ENCODE data around the gene ZNF583. TPM values are rescaled to one million over a fixed set of nuclear protein-coding genes. Genes with fewer than 3 reads are reported as not detected.

Gene ZNF583
- total RNA-seq, 4 donors from 2014 or later: 1.3 to 3.6 (median 3.3) TPM

DNA sequence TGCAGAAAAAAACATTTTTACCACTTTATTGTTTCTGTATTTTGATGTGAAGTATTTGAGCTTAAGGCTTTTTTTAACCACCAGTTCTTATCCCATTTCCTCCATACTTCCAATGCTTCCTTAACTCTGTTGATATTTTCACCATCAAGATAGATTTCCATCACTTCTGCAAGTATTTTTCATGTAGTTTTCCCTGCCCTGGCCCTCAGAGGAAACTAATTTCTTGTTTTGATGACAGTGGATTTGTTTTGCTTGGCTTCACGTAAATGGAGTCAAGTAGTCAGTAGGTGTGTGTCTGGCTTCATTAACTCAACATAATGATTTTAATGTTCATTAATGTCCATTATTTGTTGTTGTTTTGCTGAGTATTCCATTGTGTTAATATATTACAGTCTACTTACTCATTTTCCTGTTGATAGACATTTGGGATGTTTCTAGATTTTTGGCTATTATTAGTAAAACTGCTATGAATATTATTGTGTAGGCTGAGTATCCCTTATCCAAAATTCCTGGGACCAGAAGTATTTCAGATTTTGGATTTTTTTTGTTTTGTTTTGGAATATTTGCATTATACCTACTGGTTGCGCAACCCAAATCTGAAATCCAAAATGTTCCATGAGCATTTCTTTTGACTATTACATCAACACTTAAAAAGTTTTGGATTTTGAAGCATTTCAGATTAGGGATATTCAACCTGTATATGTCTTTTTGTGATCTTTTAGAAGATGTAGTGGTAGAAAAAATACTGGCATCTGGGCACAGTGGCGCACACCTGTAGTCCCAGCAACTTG, 34.1 kb upstream of the ZNF583 start:
- H3K27me3 ChIP-seq: no peaks in the 10 kb centered on the region
- TF ChIP-seq POLR2A (IDR thresholded peaks at IDR 0.05): no peak
- peaks cover 0 to 18% (median 0%) of the 10 kb centered on the region in 3 donors for H3K36me3 ChIP-seq
- H3K4me1 ChIP-seq: no peaks in the 10 kb centered on the region
- peaks cover 0 to 13% (median 0%) of the 10 kb centered on the region in 4 donors for H3K9me3 ChIP-seq
- H3K4me3 ChIP-seq: no peak overlapping the region
- no peak for DNase-seq
- H3K27ac ChIP-seq: no peak overlapping the region

DNA sequence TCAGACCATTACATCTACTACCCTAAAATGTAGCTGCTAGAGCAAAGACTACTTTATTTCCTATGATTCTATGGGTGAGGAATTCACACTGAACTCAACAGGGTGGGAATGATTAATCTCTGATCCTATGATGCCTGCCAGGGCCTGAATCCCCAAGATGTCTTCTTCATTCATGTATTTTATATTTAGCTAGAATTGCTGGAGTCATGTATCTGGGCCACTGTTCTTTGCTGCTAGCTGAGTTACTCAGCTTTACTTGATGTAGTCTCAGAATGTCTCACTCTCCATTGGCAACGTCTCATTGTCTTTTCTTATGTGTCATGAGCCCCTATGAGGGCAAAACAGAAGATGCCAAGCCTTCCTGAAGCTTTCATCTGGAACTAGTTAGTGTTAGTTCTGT, 31.9 kb upstream of the ZNF583 start:
- Histone ChIP-seq H3K27me3 (no peaks in the 10 kb centered on the region), H3K27ac (no peak overlapping the region), H3K4me3 (no peak overlapping the region), H3K9me3 (peaks cover 0 to 30% (median 1%) of the 10 kb centered on the region in 4 donors), H3K36me3 (peaks cover 0 to 40% (median 0%) of the 10 kb centered on the region in 3 donors), H3K4me1 (no peaks in the 10 kb centered on the region)
- no peak for DNase-seq
- TF ChIP-seq, protein P1, sequence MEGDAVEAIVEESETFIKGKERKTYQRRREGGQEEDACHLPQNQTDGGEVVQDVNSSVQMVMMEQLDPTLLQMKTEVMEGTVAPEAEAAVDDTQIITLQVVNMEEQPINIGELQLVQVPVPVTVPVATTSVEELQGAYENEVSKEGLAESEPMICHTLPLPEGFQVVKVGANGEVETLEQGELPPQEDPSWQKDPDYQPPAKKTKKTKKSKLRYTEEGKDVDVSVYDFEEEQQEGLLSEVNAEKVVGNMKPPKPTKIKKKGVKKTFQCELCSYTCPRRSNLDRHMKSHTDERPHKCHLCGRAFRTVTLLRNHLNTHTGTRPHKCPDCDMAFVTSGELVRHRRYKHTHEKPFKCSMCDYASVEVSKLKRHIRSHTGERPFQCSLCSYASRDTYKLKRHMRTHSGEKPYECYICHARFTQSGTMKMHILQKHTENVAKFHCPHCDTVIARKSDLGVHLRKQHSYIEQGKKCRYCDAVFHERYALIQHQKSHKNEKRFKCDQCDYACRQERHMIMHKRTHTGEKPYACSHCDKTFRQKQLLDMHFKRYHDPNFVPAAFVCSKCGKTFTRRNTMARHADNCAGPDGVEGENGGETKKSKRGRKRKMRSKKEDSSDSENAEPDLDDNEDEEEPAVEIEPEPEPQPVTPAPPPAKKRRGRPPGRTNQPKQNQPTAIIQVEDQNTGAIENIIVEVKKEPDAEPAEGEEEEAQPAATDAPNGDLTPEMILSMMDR (IDR thresholded peaks at IDR 0.05): no peak
- no peak for TF ChIP-seq POLR2A (IDR thresholded peaks at IDR 0.05)

DNA sequence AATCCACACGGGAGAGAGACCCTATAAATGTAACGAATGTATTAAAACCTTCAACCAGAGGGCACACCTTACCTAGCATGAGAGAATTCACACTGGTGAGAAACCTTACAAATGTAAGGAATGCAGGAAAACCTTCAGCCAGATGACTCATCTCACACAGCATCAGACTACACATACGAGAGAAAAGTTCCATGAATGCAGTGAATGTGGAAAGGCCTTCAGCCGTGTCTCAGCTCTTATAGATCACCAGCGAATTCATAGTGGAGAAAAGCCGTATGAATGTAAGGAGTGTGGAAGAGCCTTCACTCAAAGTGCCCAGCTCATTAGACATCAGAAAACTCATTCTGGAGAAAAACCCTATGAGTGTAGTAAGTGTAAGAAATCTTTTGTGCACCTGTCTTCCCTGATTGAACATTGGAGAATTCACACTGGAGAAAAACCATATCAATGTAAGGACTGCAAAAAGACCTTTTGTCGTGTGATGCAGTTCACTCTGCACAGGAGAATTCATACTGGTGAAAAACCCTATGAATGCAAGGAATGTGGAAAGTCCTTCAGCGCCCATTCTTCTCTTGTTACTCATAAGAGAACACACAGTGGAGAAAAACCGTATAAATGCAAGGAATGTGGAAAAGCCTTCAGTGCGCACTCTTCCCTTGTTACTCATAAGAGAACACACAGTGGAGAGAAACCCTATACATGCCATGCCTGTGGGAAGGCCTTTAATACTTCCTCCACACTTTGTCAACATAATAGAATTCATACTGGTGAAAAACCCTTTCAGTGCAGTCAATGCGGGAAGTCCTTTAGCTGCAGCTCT, 26.8 kb upstream of the ZNF583 start:
- H3K9me3 ChIP-seq: peaks cover 0 to 58% (median 4%) of the 10 kb centered on the region in 4 donors
- peaks cover 0 to 55% (median 0%) of the 10 kb centered on the region in 3 donors for H3K36me3 ChIP-seq
- no peak overlapping the region for H3K27ac ChIP-seq
- H3K4me3 ChIP-seq: no peak overlapping the region
- TF ChIP-seq, protein P1 (IDR thresholded peaks at IDR 0.05): no peak
- DNase-seq: no peak
- H3K27me3 ChIP-seq: no peaks in the 10 kb centered on the region
- no peaks in the 10 kb centered on the region for H3K4me1 ChIP-seq

DNA sequence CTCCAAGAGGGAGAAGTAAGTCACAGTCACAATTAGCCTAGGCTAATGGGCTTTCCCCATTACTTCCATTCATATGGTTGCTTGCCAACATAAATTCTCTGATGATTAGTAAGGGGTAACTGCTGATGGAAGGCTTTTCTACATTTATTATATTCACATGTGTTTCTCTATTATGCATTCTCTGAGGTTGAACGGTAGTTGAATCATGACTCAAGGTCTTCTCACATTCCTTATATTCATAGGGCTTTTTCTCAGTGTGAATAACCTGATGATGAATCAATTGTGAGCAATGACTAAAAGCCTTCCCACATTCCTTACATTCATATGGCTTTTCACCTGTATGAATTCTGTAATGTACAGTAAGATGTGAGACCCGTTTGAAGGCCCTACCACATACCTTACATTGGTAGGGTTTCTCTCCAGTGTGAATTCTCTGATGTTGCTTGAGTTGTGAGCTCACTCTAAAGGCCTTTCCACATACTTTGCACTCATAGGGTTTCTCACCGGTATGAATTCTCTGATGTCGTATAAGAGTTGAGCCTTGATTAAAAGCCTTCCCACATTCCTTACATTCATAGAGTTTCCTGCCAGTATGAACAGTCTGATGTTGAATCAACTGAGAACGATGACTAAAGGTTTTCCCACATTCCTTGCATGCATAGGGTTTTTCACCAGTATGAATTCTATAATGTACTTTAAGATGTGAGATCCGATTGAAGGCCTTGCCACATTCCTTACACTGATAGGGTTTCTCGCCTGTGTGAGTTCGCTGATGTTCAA, 20.1 kb upstream of the ZNF583 start:
- TF ChIP-seq, protein P1 (IDR thresholded peaks at IDR 0.05): no peak
- no peak for TF ChIP-seq POLR2A (IDR thresholded peaks at IDR 0.05)
- Histone ChIP-seq H3K9me3 (peaks cover 0 to 35% (median 0%) of the 10 kb centered on the region in 4 donors), H3K4me3 (no peak overlapping the region), H3K36me3 (peaks cover 0 to 9% (median 0%) of the 10 kb centered on the region in 3 donors), H3K27ac (no peak overlapping the region), H3K4me1 (no peaks in the 10 kb centered on the region), H3K27me3 (no peaks in the 10 kb centered on the region)
- DNase-seq: no peak

DNA sequence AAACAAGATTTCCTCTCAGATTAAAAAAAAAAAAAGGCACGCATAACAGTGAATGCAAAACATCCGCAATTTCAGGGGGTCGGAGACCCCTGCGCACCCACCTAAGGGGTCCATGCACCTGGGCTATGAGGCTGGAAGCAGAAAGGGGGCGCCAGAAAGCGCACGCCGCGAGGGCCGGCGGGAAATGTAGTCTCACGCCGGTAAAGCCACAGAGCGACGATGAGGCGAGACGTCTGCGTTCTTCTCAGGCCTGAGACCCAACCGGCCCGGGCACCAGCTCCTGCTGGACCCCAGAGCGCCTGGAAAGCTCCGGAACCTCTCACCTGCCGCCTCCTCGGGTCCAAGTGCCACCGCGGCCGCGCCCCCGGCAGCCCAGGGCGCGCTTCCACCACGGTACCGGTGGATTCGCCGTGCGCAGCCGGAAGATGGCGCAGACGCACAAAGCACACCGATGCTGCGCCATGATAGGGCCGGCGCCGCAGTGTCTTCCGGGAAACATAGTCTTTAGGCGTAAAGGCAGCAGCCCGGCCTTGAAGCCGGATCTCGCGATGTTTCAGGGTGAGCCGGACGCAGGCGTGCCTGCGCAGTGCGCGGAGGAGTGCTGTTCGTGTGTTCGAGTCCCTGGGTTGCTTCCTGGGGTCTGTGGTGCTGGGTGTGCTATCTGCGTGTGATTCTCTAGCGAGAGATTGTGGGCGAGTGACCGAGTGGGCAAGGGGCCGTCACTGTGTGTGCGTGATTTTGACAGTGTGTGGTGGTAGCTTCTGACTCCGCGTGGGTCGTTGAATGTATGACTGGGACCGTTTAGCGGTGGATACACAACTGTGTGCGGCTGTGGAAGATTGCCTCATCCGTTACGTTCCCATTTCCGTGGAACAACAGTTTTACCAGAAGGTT, 10.8 kb upstream of the ZNF583 start, which contains the start of gene ZNF582:
TSS of gene ZNF582 (minus strand) at position 416 of the 894 bp plus-strand sequence. CDS start 1,782 bp downstream, outside the sequence.
- Histone ChIP-seq H3K36me3 (peaks cover 0 to 22% (median 0%) of the 10 kb centered on the region in 3 donors), H3K27me3 (no peaks in the 10 kb centered on the region), H3K4me1 (no peaks in the 10 kb centered on the region), H3K27ac (peak within 1 kb of the TSS; percentile 86 to 93 (median 90)), H3K4me3 (peak within 1 kb of the TSS; percentile 61 to 76 (median 62)), H3K9me3 (peaks cover 0 to 15% (median 2%) of the 10 kb centered on the region in 4 donors)
- peak; percentile 89 to 97 (median 95) for DNase-seq
- TF ChIP-seq, protein P1 (IDR thresholded peaks at IDR 0.05): peak; percentile 37 to 56 (median 48)
- no peak for TF ChIP-seq POLR2A (IDR thresholded peaks at IDR 0.05)
